Measurements from ENCODE around the gene MARCKSL1.

MARCKSL1 gene

GRCh38 chr1:32352831-32353383, 16.9 kb upstream of the MARCKSL1 start:
- no peak for DNase-seq

- DNase-seq, result no peak
These were observed 16.3 kb upstream of the MARCKSL1 start for GRCh38 chr1:32352239-32352745.

GRCh38 chr1:32351399-32352238, 15.6 kb upstream of the MARCKSL1 start:
- DNase-seq, result peak; percentile 94

- no peak for DNase-seq
These were observed 14.9 kb upstream of the MARCKSL1 start for GRCh38 chr1:32350785-32351398.

- DNase-seq, result no peak
These were observed 13.2 kb upstream of the MARCKSL1 start for GRCh38 chr1:32349211-32349708.

GRCh38 chr1:32346532-32347157, 10.6 kb upstream of the MARCKSL1 start:
- DNase-seq, result no peak

- DNase-seq, result no peak
These were observed 9.3 kb upstream of the MARCKSL1 start for GRCh38 chr1:32345289-32345827.

GRCh38 chr1:32342704-32343103, 6.7 kb upstream of the MARCKSL1 start:
- no peak for DNase-seq

- no peak for DNase-seq
These were observed 5.9 kb upstream of the MARCKSL1 start for GRCh38 chr1:32341971-32342370.

- DNase-seq, result no peak
These were observed 5.2 kb upstream of the MARCKSL1 start for GRCh38 chr1:32341186-32341757.

GRCh38 chr1:32339363-32339978, 3.4 kb upstream of the MARCKSL1 start:
- DNase-seq, result peak; percentile 59

- no peak for DNase-seq
These were observed 2.7 kb upstream of the MARCKSL1 start for GRCh38 chr1:32338637-32339145.

- DNase-seq, result no peak
These were observed 2.0 kb upstream of the MARCKSL1 start for GRCh38 chr1:32337855-32338636.

- DNase-seq, result peak; percentile 30
These were observed 1.1 kb upstream of the MARCKSL1 start for GRCh38 chr1:32336963-32337675.

- DNase-seq, result no peak
These were observed 529 bp upstream of the MARCKSL1 start for GRCh38 chr1:32336591-32336932.

GRCh38 chr1:32335535-32335789, 571 bp downstream of the MARCKSL1 start:
- DNase-seq, result no peak

GRCh38 chr1:32334864-32335534, 1.0 kb downstream of the MARCKSL1 start:
- DNase-seq, result peak; percentile 49

- DNase-seq, result peak; percentile 16
These were observed 1.7 kb downstream of the MARCKSL1 start for GRCh38 chr1:32334274-32334861.

- no peak for DNase-seq
These were observed 2.6 kb downstream of the MARCKSL1 start for GRCh38 chr1:32333251-32333963.

Measured in fibroblast of skin of back (primary cell).